ES-I3 (cell line): ENCODE measurements around the gene GNAT3.

Experiments used
- H3K36me3 ChIP-seq: 2 replicates; pipeline ENCODE4 v1.6.1; 2013; ENCODE audit warnings: mild to moderate bottlenecking, low read length, control low read depth, moderate library complexity; ENCODE audit not compliant: insufficient read depth
- H3K4me1 ChIP-seq: 2 replicates; pipeline ENCODE4 v1.6.1; 2013; ENCODE audit warnings: mild to moderate bottlenecking, control low read depth, low read length; ENCODE audit not compliant: insufficient read depth
- H3K9ac ChIP-seq: 2 replicates; pipeline ENCODE4 v1.6.1; 2013; ENCODE audit warnings: low read depth, mild to moderate bottlenecking, low read length, moderate library complexity
- H3K9me3 ChIP-seq: 2 replicates; pipeline ENCODE4 v1.6.1; 2013; ENCODE audit warnings: mild to moderate bottlenecking, low read length, moderate library complexity; ENCODE audit not compliant: control insufficient read depth, insufficient read depth

Gene GNAT3

GRCh38 chr7:80511964-80512363, at the start of gene GNAT3:
Gene GNAT3 (minus strand): TSS chr7:80512064. CDS start chr7:80511926, 138 bp downstream.
- Histone ChIP-seq H3K9me3 (no peaks in the 10 kb centered on the region), H3K9ac (no peak within 1 kb of the TSS), H3K36me3 (no peaks in the 10 kb centered on the region), H3K4me1 (no peaks in the 10 kb centered on the region)

DNA sequence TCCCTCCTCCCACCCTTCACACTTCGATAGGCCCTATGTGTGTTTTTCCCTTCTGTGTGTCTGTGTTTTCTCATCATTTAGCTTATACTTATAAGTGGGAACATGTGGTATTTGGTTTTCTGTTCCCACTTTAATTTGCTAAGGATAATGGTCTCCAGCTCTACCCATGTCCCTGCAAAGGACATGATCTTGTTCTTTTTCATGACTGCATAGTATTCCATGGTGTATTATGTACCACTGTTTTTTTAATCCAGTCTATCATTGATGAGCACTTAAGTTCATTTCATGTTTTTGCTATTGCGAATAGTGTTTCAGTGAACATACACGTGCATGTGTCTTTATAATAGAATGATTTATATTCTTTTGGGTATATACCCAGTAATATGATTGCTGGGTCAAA, 46.3 kb upstream of the GNAT3 start:
- no peak overlapping the region for H3K9ac ChIP-seq
- H3K4me1 ChIP-seq, result no peaks in the 10 kb centered on the region
- H3K36me3 ChIP-seq, result no peaks in the 10 kb centered on the region
- no peaks in the 10 kb centered on the region for H3K9me3 ChIP-seq

DNA sequence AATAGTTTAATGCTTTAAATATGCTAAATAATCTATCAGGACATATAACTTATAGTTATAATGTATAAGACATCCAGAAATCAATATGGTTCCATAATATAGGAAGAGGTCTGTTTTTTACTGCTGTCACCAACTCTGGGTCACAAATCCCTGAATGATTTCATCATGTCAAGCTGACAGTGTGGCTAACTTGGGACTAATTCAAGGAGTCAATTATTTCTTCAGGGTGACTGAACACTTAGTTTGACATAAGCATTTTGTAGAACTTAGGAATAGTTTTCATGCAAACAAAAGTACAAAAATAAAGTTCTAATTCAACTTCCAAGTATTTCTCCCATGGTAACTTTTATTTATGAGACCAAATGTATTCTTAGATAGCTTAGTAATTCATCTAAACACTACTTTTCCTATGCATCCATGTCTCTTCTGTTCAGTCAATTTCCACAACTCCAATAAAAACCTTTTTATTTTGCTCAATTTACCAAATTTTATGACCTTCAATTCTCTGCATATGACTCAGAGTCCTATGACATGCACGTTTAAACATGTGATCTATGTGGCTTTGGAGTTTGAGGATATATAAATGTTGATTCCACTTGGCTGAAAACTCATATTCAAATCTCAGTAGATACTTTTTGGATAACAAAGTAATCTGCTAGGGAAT, 40.3 kb upstream of the GNAT3 start:
- H3K9ac ChIP-seq, result no peak overlapping the region
- H3K4me1 ChIP-seq, result no peaks in the 10 kb centered on the region
- no peaks in the 10 kb centered on the region for H3K36me3 ChIP-seq
- no peaks in the 10 kb centered on the region for H3K9me3 ChIP-seq

DNA sequence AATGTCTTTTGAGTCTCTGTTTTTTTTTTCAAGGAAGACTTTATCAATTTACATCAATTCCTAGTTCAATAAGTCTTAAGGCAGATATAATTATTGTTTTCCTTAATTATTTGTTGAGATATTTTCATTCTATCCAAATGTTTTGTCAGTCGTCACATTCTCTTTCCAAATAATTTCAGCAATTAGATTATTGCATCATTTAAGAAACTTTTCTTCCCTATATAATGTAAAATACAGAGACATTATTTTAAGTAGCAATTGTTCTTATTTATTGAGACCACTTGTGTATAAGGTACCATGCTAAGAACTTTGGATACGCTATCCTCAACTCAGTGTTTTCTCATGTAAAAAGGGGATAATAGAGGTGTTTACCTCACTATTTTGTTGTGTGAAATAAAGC, 38.1 kb upstream of the GNAT3 start:
- Histone ChIP-seq H3K4me1 (no peaks in the 10 kb centered on the region), H3K36me3 (no peaks in the 10 kb centered on the region), H3K9me3 (no peaks in the 10 kb centered on the region), H3K9ac (no peak overlapping the region)

DNA sequence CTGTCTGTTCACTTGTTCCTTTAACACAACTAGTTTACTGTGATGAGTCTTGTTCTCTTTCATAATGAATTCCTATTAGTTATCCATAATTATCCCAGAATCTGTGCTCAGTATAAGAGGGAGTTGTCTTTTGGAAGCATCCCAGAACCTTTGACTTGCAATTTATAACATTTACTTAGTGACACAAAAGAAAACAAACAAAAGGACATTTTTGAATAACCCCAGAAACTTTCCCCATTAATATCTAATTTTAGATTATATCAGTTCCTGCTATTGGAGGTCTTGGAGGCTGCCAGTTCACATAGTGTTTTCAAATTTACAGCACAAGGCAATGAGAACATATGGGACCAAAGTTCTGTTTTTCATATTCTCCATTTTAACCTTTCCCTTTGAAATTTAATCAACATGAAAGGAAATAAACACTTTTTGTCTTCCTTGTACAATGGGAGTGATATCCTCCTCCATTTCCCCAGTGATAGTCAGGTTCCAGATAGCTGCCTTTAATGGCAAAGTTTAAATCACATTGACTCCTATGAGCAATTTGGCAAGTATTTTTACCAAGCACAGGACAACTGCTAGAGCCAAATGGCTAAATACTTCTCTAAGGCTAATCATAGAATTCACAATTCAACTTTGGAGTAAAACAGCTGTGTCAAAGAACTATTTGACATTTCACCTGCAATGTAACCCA, 37.1 kb upstream of the GNAT3 start:
- no peaks in the 10 kb centered on the region for H3K36me3 ChIP-seq
- H3K9me3 ChIP-seq, result no peaks in the 10 kb centered on the region
- no peak overlapping the region for H3K9ac ChIP-seq
- no peaks in the 10 kb centered on the region for H3K4me1 ChIP-seq

- Histone ChIP-seq H3K36me3 (no peaks in the 10 kb centered on the region), H3K9me3 (no peaks in the 10 kb centered on the region), H3K9ac (no peak overlapping the region), H3K4me1 (no peaks in the 10 kb centered on the region)
These were observed 30.5 kb upstream of the GNAT3 start for GRCh38 chr7:80542398-80542797.

- no peaks in the 10 kb centered on the region for H3K9me3 ChIP-seq
- H3K9ac ChIP-seq, result no peak overlapping the region
- H3K4me1 ChIP-seq, result no peaks in the 10 kb centered on the region
- no peaks in the 10 kb centered on the region for H3K36me3 ChIP-seq
These were observed 29.0 kb upstream of the GNAT3 start for GRCh38 chr7:80540836-80541235.

DNA sequence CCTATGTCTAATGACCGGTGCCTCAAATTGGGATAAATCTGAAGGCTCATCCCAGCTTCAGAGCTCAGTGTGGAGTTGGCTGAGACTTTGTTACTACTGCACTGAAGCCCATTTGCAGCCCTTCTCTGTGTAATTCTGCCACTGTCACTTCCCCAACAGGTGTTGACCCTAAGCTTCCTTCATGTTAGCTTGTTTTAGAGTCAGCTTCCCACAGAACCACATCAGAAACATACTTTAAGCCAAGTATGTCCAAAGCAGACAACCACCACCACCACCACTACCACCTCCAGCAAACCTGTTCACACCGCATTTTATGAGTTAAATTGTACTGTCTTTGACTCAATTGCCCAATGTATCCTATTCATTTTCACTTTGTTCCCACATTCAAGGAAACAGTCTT, 25.2 kb upstream of the GNAT3 start:
- Histone ChIP-seq H3K9me3 (no peaks in the 10 kb centered on the region), H3K9ac (no peak overlapping the region), H3K36me3 (no peaks in the 10 kb centered on the region), H3K4me1 (no peaks in the 10 kb centered on the region)

- Histone ChIP-seq H3K36me3 (no peaks in the 10 kb centered on the region), H3K9me3 (no peaks in the 10 kb centered on the region), H3K4me1 (no peaks in the 10 kb centered on the region), H3K9ac (no peak overlapping the region)
These were observed 24.6 kb upstream of the GNAT3 start for GRCh38 chr7:80536426-80536825.

DNA sequence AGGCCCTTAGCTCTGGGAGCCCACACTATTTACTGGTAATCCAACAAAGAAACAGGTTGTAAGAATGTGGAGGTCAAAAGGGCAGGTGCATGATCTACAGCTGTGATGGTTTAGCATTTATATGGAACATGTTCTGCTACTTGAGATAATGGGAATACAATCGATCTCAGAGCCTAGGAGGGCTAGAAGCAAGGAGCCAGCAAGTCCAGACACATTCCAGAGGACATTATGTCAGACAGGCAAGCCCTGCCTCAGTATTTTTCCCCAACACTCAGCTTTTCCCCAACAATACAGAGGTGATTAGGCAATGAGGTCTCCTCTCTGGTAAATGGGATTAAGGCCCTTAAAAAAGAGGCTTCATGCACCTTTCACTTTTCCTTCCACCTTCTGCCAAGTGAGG, 21.4 kb upstream of the GNAT3 start:
- H3K9me3 ChIP-seq, result no peaks in the 10 kb centered on the region; the same call in 1 of the 2 replicates
- no peaks in the 10 kb centered on the region for H3K36me3 ChIP-seq
- no peak overlapping the region for H3K9ac ChIP-seq
- H3K4me1 ChIP-seq, result no peaks in the 10 kb centered on the region

GRCh38 chr7:80532153-80532552, 20.3 kb upstream of the GNAT3 start:
- no peaks in the 10 kb centered on the region; the same call in 1 of the 2 replicates for H3K9me3 ChIP-seq
- no peak overlapping the region for H3K9ac ChIP-seq
- no peaks in the 10 kb centered on the region for H3K36me3 ChIP-seq
- H3K4me1 ChIP-seq, result no peaks in the 10 kb centered on the region

- Histone ChIP-seq H3K9ac (no peak overlapping the region), H3K4me1 (no peaks in the 10 kb centered on the region), H3K36me3 (no peaks in the 10 kb centered on the region), H3K9me3 (no peaks in the 10 kb centered on the region; the same call in 1 of the 2 replicates)
These were observed 18.3 kb upstream of the GNAT3 start for GRCh38 chr7:80530136-80530535.

DNA sequence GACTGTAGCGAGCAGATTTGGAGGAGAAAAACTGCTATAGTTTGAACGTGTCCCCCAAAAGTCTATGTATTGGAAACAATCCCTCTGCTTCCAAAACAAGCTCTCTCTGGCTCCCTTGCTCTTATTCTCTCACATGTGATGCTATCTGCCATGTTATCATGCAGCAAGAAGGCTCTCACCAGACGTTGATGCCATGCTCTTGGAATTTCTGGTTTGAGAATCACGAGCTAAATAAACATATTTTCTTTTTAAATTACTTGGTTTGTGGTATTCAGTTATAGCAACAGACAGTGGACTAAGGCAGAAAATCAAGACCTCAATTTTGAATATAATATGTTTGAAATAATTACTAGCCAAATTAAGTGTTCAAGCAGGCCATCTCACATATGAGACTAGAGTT, 17.5 kb upstream of the GNAT3 start:
- H3K9me3 ChIP-seq, result no peaks in the 10 kb centered on the region; the same call in 1 of the 2 replicates
- H3K4me1 ChIP-seq, result no peaks in the 10 kb centered on the region
- no peaks in the 10 kb centered on the region for H3K36me3 ChIP-seq
- H3K9ac ChIP-seq, result no peak overlapping the region

GRCh38 chr7:80528689-80529088, 16.8 kb upstream of the GNAT3 start:
- no peak overlapping the region for H3K9ac ChIP-seq
- H3K9me3 ChIP-seq, result no peaks in the 10 kb centered on the region; the same call in 1 of the 2 replicates
- no peaks in the 10 kb centered on the region for H3K36me3 ChIP-seq
- no peaks in the 10 kb centered on the region for H3K4me1 ChIP-seq

DNA sequence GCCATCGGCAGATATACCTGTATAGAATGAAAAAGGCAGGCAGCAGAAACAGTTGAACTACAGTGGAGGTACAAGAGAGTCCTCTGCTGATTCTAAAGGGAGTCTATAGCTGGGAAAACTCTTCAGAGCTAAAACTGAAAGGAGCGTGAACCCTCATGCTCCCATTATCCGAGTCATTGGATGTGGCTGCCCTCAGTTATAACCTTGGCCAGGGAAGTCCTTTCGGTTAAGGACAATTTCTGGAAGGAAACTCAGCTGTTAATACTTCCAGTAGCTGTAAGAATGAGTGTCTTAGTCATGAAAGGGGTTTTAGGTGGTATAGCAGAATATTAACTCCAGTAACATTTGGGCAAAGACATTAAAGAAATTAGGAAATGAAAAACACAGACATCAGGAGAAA, 14.6 kb upstream of the GNAT3 start:
- no peak overlapping the region for H3K9ac ChIP-seq
- no peaks in the 10 kb centered on the region; the same call in 1 of the 2 replicates for H3K9me3 ChIP-seq
- H3K36me3 ChIP-seq, result no peaks in the 10 kb centered on the region
- no peaks in the 10 kb centered on the region for H3K4me1 ChIP-seq
